AG10803 (cell line): ENCODE measurements around the gene PSMD6.
A peak's percentile ranks its signal among the peaks of the same experiment; 100 is the strongest.

Source experiments
- DNase-seq: peaks from one replicate; pipeline ENCODE4 v3.0.0; 2010; ENCODE audit warnings: low read depth
- H3K4me3 ChIP-seq: 2 replicates; pipeline ENCODE4 v1.5.1; 2011; ENCODE audit warnings: mild to moderate bottlenecking, low read length, control low read depth
- TF ChIP-seq, protein P1 (sequence below): conservative IDR thresholded peaks from 2 replicates; pipeline ENCODE4 v1.5.1; 2011; ENCODE audit warnings: mild to moderate bottlenecking, low read length, control low read depth, inconsistent platforms

Gene PSMD6

DNA sequence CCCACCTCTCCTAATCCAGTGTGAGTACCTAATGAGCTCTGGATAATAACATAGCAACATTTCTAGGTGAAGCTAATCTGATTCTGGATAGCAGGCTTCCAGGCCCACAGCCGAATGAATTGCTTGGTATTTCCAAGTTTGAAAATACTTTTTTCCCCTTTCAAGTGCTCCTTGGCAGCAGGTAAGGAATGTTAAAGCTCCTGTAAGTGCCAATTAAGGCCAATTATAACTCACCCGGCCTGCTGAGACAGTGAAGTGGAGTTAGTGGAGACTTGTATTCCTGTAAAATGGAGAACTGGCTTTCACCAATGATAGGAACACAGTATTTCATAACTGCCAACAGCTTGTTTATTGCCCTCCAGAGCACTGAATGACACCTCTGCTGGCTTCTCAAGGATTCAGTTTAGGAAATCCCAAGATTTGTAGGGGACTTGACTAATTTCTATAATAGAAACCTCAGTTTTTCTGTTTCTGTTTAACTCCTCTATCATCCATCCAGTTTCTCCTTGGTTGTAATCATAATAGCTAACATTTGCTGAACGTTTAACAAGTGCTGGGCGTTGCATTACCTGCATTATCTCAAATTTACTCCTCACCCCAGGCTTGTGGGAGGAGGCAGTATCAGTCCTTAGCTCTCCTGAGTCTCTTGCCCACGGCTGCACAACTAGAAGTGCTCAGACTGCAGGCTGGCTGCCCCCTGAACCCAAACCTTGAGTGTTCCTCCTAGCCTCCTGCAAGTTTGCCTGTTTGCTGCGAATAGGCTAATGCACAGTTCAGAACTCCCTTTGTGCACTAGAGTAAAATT, 58.4 kb downstream of the PSMD6 start:
- TF ChIP-seq, protein P1, sequence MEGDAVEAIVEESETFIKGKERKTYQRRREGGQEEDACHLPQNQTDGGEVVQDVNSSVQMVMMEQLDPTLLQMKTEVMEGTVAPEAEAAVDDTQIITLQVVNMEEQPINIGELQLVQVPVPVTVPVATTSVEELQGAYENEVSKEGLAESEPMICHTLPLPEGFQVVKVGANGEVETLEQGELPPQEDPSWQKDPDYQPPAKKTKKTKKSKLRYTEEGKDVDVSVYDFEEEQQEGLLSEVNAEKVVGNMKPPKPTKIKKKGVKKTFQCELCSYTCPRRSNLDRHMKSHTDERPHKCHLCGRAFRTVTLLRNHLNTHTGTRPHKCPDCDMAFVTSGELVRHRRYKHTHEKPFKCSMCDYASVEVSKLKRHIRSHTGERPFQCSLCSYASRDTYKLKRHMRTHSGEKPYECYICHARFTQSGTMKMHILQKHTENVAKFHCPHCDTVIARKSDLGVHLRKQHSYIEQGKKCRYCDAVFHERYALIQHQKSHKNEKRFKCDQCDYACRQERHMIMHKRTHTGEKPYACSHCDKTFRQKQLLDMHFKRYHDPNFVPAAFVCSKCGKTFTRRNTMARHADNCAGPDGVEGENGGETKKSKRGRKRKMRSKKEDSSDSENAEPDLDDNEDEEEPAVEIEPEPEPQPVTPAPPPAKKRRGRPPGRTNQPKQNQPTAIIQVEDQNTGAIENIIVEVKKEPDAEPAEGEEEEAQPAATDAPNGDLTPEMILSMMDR, result no peak
- DNase-seq, result no peak
- H3K4me3 ChIP-seq, result no peak overlapping the region

DNA sequence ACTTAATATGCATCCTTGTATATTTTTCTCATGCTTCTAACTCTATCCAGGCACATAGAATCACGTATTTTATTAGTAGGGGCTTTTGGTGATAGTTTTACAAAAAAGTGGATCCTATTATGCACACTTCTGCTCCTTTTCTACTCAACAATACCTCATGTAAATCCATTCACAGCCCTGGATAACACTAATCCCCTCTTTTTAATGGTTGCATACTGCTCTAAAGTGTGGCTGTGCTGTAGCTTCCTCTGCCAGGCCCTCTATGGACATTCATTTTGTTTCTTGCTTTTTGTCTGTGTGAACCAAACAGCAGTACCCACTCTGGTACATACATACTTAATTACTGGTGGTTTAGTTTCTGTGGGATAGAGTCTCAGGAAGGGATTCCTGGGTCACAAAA, 59.8 kb downstream of the PSMD6 start:
- TF ChIP-seq, protein P1, result no peak
- no peak for DNase-seq
- H3K4me3 ChIP-seq, result no peak overlapping the region

DNA sequence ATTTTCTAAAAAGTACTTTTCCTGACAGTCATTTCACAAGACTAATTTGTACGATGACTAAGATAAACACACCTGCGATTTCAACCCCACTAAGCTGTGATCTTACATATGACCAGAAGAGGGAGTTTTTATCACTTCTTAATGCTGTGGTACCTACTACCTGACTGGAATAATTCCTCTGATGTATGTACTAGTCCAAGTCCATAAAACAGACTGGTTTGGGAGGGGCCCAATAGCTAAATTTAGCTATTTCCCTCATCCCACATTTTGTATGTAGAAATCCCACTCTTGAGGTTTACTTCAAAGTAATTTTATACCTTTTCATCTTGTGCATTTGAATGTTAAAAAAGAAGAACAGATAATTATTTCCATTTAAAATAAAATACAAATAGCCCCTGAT, 61.4 kb downstream of the PSMD6 start:
- H3K4me3 ChIP-seq, result no peak overlapping the region
- DNase-seq, result no peak
- TF ChIP-seq, protein P1, result peak; percentile 69
